ENCODE measurements around the gene DNAH8.

DNAH8 gene

DNA sequence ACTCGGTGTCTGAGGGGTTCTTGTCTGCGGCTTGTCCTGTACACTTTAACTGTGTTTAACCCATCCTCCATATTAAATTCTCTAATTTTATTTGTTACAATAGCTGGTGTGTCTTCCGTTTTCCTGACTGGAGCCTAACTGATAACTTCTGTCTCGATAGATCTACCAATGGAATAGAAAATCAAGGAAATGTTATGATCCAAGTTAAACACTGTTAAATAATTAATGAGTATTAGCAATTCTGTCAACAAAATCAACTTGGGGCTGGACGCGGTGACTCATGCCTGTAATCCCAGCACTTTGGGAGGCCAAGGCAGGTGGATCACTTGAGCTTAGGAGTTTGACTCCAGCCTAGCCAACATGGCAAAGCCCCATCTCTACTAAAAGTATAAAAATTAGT is 81.7 kb downstream of the DNAH8 start:
- Histone ChIP-seq H3K9me3 (no peaks in the 10 kb centered on the region), H3K27ac (no peak overlapping the region), H3K27me3 (peaks cover 27% of the 10 kb centered on the region), H3K4me1 (ENCODE audit: control insufficient read depth in 1 of 2, insufficient read depth in 1 of 2, low read depth in 1 of 2, low read length in 1 of 2) (no peaks in the 10 kb centered on the region), H3K4me3 (ENCODE audit: low read depth in 1 of 2, low read length in 1 of 2) (no peak overlapping the region), H3K36me3 (no peaks in the 10 kb centered on the region)
- TF ChIP-seq, protein P1, sequence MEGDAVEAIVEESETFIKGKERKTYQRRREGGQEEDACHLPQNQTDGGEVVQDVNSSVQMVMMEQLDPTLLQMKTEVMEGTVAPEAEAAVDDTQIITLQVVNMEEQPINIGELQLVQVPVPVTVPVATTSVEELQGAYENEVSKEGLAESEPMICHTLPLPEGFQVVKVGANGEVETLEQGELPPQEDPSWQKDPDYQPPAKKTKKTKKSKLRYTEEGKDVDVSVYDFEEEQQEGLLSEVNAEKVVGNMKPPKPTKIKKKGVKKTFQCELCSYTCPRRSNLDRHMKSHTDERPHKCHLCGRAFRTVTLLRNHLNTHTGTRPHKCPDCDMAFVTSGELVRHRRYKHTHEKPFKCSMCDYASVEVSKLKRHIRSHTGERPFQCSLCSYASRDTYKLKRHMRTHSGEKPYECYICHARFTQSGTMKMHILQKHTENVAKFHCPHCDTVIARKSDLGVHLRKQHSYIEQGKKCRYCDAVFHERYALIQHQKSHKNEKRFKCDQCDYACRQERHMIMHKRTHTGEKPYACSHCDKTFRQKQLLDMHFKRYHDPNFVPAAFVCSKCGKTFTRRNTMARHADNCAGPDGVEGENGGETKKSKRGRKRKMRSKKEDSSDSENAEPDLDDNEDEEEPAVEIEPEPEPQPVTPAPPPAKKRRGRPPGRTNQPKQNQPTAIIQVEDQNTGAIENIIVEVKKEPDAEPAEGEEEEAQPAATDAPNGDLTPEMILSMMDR (IDR thresholded peaks at IDR 0.05) = no peak

DNA sequence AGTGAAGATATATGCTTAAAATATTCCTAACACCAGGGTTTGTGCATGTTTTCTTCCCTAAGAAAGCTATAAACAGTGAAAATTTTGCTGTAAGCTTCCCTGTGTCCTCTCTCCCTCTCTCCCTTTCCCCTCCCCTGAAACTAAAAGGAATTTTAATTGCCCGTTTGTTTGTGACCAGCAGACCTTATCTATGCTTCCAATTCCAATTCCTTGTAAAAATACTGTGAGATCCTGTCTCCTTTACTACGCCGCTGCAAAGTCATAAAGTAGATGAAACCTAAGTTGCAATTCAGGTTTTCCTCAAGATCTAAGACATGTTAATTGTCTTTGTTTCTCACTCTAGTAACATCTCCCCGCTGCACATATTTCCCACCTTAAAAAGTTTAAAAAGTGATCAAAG is 82.3 kb downstream of the DNAH8 start:
- Histone ChIP-seq H3K4me1 (ENCODE audit: control insufficient read depth in 1 of 2, insufficient read depth in 1 of 2, low read depth in 1 of 2, low read length in 1 of 2) (no peaks in the 10 kb centered on the region), H3K36me3 (no peaks in the 10 kb centered on the region), H3K27me3 (peaks cover 30% of the 10 kb centered on the region), H3K4me3 (ENCODE audit: low read depth in 1 of 2, low read length in 1 of 2) (no peak overlapping the region), H3K27ac (no peak overlapping the region), H3K9me3 (no peaks in the 10 kb centered on the region)
- TF ChIP-seq, protein P1 (IDR thresholded peaks at IDR 0.05) = no peak

DNA sequence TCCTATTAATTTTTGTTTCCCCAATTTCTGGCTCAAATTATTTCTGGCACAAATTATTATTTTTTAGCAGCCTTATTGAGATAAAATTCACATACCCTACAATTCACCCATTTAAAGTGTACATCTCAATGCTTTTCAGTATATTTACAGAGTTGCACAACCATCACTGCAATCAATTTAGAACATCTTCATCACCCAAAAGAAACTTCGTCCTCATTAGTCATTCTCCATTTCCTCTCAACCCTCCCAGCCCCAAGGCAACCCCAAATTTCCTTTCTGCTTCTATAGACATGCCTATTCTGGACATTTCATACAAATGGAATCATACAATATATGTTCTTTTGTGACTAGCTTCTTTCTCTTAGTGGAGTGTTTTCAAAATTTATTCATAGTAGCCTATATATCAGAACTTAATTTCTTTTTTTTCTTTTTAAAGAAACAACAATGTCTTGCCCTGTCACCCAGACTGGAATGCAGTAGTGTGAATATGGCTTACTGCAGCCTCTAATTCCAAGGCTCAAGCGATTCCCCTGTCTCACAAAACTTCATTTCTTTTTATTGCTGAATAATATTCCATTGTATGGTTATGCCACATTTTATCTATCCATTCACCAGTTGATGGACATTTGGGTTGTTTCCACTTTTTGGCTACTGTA is 84.5 kb downstream of the DNAH8 start:
- Histone ChIP-seq H3K27ac (no peak overlapping the region), H3K27me3 (peaks cover 43% of the 10 kb centered on the region), H3K36me3 (no peaks in the 10 kb centered on the region), H3K9me3 (no peaks in the 10 kb centered on the region), H3K4me1 (ENCODE audit: control insufficient read depth in 1 of 2, insufficient read depth in 1 of 2, low read depth in 1 of 2, low read length in 1 of 2) (no peaks in the 10 kb centered on the region), H3K4me3 (ENCODE audit: low read depth in 1 of 2, low read length in 1 of 2) (no peak overlapping the region)
- TF ChIP-seq, protein P1 (IDR thresholded peaks at IDR 0.05) = no peak

DNA sequence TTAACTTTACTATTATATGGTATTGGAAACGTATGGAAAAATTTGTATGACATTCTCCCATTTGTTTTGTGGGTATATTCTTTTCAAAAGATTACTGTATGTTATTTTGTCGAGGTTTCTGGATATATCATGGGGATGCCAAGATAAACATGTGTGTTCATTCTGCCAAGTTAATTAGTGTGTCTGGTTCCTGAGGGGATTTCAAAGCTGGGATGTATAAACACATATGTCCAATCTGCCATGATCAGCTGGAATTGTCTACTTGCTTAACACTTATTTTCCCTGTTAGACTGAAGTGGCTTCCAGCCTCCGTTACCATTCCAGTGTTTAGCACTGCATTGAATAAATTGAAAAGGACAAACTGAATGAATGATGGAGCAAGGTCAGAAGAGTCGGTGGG is 86.2 kb downstream of the DNAH8 start:
- Histone ChIP-seq H3K4me3 (ENCODE audit: low read depth in 1 of 2, low read length in 1 of 2) (no peak overlapping the region), H3K27ac (no peak overlapping the region), H3K9me3 (no peaks in the 10 kb centered on the region), H3K27me3 (peaks cover 57% of the 10 kb centered on the region), H3K4me1 (ENCODE audit: control insufficient read depth in 1 of 2, insufficient read depth in 1 of 2, low read depth in 1 of 2, low read length in 1 of 2) (no peaks in the 10 kb centered on the region), H3K36me3 (no peaks in the 10 kb centered on the region)
- TF ChIP-seq, protein P1 (IDR thresholded peaks at IDR 0.05) = no peak

DNA sequence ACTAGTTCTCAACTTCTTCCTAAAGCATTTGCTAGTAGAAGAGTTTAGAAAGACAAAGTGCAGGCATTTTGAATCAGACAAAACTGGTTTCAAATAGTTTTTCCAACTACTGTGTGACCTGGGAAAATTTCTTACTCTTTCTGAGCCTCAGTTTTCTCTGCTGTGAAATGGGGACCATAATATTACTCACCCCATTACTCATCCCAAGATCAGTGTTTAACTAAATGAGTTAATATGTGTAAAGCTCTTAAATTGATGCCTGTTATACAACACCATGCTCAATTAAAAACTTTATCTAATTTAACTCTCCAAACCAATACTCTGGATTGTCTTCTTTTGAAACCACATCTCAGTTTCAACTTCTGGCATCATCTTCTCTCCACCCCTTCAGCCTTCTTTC is 87.4 kb downstream of the DNAH8 start:
- no peaks in the 10 kb centered on the region for H3K4me1 ChIP-seq (ENCODE audit: control insufficient read depth in 1 of 2, insufficient read depth in 1 of 2, low read depth in 1 of 2, low read length in 1 of 2)
- H3K9me3 ChIP-seq = no peaks in the 10 kb centered on the region
- H3K27me3 ChIP-seq = peaks cover 54% of the 10 kb centered on the region
- TF ChIP-seq, protein P1 (IDR thresholded peaks at IDR 0.05) = no peak
- no peaks in the 10 kb centered on the region for H3K36me3 ChIP-seq
- no peak overlapping the region for H3K27ac ChIP-seq
- H3K4me3 ChIP-seq (ENCODE audit: low read depth in 1 of 2, low read length in 1 of 2) = no peak overlapping the region
